NCI-H2196 treated with DMSO at 0.1 percent for 48 hours (cell line): Measurements from ENCODE around the gene MED10.

Source experiments
- DNase-seq: peaks from one replicate; lab custom pipeline; 2025; ENCODE audit not compliant: unreplicated experiment; lab: John Stamatoyannopoulos, UW

MED10 gene

GRCh38 chr5:6399980-6400910 is 21.9 kb upstream of the MED10 start:
- DNase-seq, result no peak

GRCh38 chr5:6398570-6399230 is 20.4 kb upstream of the MED10 start:
- DNase-seq, result no peak

GRCh38 chr5:6397536-6398269 is 19.4 kb upstream of the MED10 start:
- no peak for DNase-seq

DNA sequence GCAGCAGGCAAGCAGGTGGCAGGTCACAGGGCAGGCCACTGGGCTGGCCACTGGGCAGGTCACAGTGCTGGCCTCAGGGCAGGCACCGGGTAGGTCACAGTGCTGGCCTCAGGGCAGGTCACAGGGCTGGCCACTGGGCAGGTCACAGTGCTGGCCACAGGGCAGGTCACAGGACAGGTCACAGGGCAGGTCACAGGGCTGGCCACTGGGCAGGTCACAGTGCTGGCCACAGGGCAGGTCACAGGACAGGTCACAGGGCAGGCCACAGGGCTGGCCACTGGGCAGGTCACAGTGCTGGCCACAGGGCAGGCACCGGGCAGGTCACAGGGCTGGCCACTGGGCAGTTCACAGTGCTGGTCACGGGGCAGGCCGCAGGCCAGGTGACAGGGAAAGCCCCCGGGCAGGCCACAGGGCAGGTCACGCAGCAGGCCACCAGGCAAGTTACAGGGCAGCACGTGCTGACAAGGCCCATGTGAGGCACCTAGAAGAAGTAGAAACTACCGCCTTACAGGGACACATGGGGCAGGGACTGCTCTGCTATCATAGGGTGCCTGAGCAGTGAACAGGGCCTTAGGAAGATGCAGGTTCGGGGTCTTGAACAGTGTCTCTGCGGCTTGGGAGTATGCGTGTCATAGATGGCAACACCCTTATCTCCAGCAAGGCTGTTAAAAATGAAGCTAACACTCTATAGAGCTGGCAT is 18.6 kb upstream of the MED10 start:
- DNase-seq, result no peak

DNA sequence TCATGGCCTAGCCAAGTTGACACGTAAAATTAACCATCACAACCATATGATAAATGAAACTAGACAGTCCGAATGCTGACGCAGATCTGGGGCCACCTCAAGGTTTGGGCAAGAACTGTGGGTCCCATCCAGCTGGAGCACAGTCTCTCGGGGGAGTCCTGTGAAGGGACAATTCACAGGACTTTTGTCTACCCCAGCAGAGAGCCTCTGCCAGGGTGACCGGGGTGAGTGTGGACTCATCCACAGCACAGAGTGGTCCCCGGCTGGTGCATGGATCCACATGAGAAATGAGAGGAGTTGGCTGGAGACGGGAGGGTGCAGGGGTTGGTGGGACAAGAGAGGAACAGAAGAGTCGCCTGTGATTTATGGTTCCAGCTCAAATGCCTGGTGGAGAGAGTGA is 17.7 kb upstream of the MED10 start:
- DNase-seq, result no peak

DNA sequence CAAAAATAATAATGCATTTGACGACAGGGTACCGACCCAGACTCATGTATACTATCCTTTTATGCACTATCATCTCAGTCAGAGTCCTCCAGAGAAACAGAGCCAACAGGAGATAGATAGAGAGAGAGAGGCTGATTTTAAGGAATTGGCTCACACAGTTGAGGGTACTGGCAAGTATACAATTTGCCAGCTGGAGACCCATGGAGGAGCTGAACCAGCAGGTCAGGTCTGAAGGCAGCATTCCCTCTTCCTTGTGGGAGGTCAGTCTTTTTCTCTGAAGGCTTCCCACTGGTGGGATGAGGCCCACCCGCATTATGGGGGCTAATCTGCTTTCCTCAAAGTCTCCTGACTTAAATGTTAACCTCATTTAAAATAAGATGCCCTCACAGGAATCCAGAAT is 17.3 kb upstream of the MED10 start:
- no peak for DNase-seq

DNA sequence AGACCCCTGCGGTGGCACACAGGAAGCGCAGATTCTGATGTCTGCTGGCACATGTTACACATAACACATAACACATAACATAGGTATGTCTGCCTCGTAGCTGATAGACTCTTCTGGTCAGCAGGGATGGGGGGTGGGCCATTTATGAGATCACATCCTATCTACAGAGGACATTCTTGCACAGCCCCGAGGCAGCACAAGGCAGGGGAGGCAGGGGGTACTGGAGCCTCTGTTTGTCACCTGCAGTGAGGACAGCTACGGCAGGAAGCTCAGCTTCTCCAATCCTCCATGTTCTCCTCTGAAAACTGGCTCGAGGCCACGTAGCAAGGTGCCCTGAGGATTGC is 16.7 kb upstream of the MED10 start:
- no peak for DNase-seq

DNA sequence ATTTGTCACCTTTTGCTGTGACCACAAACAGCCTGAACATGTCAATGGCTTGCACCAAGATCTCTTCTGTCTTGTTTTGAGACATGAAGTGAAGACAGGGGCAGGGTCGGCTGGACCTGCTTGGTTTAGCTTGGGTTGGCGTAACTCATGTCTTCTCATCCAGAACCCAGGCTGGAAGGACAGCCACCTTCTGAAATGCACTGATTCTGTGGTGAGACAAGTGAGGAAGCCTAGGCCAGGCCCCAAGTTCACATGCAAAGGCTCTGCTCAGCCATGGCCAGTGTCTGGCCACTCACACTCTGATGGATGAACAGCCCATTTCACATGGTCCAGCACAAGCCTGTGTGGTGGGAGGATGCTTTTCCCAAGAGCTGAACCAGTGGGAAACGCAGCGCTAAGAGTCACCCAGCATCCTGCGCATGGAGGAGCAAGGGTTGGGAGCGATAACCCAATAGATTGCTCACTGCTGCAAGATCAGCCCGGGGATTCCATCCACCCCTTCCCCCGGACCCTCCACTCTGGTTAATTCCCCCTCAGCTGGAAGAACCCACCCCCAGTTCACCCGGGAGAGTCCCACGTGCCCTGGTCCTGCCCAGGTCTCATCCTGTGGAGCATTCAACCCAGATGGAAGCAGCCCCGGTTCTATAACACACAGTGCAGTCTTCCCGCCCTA is 16.2 kb upstream of the MED10 start:
- no peak for DNase-seq

- no peak for DNase-seq
Observed at GRCh38 chr5:6393596-6394194, 15.3 kb upstream of the MED10 start.

- DNase-seq, result no peak
Observed at GRCh38 chr5:6392561-6392960, 14.2 kb upstream of the MED10 start.

DNA sequence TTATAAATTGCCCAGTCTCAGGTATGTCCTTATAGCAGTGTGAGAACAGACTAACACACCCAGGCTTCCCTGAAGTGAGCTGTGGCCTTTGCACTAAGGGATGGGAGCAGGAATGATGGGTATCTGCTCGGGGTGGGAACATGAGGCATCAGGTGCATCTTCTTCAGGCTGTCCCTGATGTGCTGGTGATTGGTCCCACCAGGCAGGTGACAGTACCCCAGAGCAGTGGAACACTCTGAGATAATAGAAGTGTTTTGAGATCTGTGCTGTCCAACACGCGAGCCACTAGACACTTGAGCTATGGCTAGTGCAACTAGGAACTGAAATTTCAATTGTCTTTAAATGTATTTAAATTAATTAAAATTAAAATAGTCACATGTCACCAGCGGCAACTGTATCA is 12.8 kb upstream of the MED10 start:
- DNase-seq, result no peak

DNA sequence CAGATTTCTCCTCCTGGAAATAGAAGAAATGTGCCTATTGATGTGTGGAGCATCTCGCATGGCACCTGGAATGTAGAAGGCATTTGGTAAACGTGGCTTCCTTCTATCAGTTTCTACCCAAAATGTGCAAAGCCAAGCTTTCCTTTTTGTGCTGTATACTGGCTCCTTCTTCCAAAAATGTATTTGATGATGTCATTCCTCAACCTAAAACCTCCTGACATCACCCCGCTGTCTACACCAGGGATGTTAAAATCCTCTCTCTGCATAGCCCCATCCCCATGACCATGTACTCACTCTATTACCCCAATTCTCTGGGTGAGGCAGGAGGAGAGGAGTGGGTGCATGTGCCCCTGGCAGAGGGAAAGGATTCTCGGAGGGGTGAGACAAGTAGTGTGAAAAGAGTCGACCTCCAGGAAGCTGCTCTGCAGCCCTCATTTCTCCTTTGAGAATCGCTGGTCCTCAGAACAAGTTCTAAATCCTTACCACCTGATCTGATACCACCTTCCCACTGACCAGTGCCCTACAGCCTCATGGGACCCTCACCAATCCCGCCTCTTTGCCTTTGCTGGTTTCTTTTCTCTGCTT is 11.7 kb upstream of the MED10 start:
- no peak for DNase-seq

DNA sequence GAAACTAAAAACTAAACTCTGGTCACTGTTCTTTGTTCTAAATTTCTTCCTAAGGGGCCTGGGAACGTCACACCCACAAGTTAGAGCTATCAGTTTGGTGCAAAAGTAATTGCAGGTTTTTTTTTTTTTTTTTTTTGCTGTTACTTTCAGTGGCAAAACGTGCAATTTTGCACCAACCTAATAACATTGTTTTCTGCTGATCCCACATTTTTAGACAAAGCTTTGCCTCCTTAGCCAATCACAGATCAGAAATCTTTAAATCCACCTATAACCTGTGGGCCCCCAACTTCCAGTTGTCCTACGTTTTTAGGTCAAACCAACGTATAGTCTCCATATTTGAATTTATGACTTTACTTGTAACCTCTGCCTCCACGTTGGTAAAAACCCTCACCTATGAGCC is 11.1 kb upstream of the MED10 start:
- DNase-seq, result no peak

DNA sequence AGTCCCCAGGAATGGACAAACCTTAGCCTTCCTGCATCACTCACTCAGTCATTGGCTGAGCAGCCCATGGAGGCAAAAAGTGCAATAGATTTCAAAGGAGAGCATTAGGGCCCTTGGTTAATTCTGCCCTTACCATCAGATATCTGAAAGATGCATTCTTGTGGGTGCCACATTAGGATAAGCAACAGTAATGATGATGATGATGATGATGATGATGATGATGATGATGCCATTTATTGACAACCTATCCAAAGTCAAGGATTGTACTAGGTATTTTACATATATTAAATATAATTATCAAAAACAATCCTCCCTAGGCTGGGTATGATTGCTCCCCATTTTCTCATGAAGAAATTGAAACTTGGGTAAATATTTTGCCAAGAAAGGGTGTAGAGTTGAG is 9.6 kb upstream of the MED10 start:
- no peak for DNase-seq

DNA sequence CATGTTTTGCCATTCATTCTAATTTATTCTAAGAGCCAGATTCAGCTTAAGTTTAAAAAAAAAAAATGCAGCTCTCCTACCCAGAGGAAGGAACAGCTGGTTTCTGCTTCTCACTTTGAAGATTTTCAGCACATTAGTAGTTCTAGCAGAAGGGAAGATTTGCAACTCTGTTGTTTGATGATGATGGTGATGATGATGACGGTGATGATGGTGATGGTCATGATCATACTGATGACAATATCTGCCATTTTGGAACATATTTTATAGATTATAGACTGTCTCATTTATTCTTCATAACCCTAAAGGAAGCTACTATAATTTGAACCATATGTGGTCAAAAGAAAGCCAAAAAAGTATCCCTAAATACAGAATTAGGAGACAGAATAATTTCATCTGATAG is 7.9 kb upstream of the MED10 start:
- DNase-seq, result no peak

GRCh38 chr5:6384856-6385255 is 6.5 kb upstream of the MED10 start:
- no peak for DNase-seq

GRCh38 chr5:6383376-6383775 is 5.0 kb upstream of the MED10 start:
- no peak for DNase-seq

DNA sequence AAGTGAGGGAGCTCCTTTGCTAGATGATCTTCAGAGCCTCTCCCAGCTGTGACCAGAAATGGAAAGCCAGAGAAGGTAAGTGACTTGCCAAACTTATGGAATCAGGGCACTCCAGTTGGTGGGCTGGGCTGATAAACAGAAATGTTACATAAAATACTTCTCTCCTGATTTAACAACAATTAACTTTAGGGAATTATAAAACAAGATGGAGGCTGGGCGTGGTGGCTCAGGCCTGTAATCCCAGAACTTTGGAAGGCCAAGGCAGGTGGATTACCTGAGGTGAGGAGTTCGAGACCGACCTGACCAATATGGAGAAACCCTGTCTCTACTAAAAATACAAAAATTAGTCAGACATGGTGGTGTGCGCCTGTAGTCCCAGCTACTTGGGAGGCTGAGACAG is 899 bp upstream of the MED10 start:
- no peak for DNase-seq

GRCh38 chr5:6378766-6379103 is 388 bp upstream of the MED10 start:
- no peak for DNase-seq

DNA sequence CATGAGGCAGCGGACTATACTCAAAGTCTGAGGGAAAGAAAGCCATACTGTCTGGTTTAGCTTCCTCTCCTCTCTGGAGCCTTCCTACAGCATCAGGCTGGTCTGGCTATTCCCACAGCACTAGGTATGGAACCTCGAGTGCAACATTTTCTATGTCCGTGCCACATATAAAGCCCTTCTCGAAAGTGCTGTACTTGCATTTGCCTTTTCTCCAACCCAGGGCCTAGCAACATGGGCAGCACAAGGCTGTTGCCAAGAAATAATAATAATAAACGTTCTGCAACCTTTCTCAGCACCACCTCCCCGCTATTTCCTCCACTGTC is 804 bp downstream of the MED10 start:
- DNase-seq, result no peak
